WI38 (cell line): Measurements from ENCODE around the gene ADAT3.
A peak's percentile ranks its signal among the peaks of the same experiment; 100 is the strongest.

Experiments used
- H3K4me3 ChIP-seq: 2 replicates; pipeline ENCODE4 v1.5.1; 2011; ENCODE audit warnings: low read depth, mild to moderate bottlenecking, control low read depth, low read length
- CTCF ChIP-seq: IDR thresholded peaks from 2 replicates; pipeline ENCODE4 v1.5.1; 2012; ENCODE audit warnings: low read depth, mild to moderate bottlenecking, control low read depth, low read length

The ADAT3 gene

GRCh38 chr19:1868971-1869370 is 36.2 kb upstream of the ADAT3 start:
- H3K4me3 ChIP-seq = no peak overlapping the region
- no peak for TF ChIP-seq CTCF

GRCh38 chr19:1871140-1871597 is 34.0 kb upstream of the ADAT3 start:
- TF ChIP-seq CTCF = no peak
- H3K4me3 ChIP-seq = no peak overlapping the region

GRCh38 chr19:1871630-1872029 is 33.6 kb upstream of the ADAT3 start:
- no peak for TF ChIP-seq CTCF
- no peak overlapping the region for H3K4me3 ChIP-seq

GRCh38 chr19:1872807-1873523 is 32.2 kb upstream of the ADAT3 start:
- no peak for TF ChIP-seq CTCF
- H3K4me3 ChIP-seq = no peak overlapping the region

GRCh38 chr19:1873524-1874473 is 31.4 kb upstream of the ADAT3 start:
- TF ChIP-seq CTCF = no peak
- peak overlapping the region; percentile 97 for H3K4me3 ChIP-seq

- peak overlapping the region; percentile 97 for H3K4me3 ChIP-seq
- TF ChIP-seq CTCF = no peak
Observed at GRCh38 chr19:1874554-1875185, 30.5 kb upstream of the ADAT3 start.

- H3K4me3 ChIP-seq = peak overlapping the region; percentile 97
Observed at GRCh38 chr19:1875265-1875645, 29.9 kb upstream of the ADAT3 start.
